GM19467 (cell line): ENCODE measurements around the gene MMAB.

ENCODE experiments used
- ATAC-seq: cut with Tn5 transposase; IDR thresholded peaks from one replicate; pipeline ENCODE4 v1.9.1; 2021; ENCODE audit warnings: mild to moderate bottlenecking, moderate library complexity; ENCODE audit not compliant: unreplicated experiment

Gene MMAB

GRCh38 chr12:109586385-109587296, 13.3 kb upstream of the MMAB start:
- ATAC-seq: no peak

- no peak for ATAC-seq
Measured at GRCh38 chr12:109583733-109584132, 10.4 kb upstream of the MMAB start.

DNA sequence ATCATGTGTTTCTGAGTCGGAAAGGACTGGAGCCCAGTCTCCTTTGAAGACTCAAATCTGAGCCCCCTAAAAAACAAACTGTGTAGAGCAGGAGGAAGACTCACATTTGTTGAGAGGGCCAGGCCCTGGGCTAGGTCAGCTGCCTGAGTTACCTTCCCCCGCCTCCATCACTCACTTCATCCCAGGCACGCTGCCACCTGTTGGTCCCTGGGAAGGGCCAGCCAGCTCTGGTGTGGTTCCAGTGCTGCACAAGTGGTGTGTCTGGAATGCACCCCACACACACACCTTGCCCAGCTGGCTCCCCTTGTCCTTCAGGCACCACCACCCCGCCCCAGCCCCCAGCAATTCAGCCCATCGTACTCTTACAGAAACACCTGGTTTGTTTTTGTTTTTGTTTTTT, 9.3 kb upstream of the MMAB start:
- no peak for ATAC-seq

GRCh38 chr12:109581856-109582255, 8.6 kb upstream of the MMAB start:
- ATAC-seq: no peak

- no peak for ATAC-seq
Measured at GRCh38 chr12:109581334-109581691, 8.0 kb upstream of the MMAB start.

GRCh38 chr12:109580684-109581333, 7.5 kb upstream of the MMAB start:
- no peak for ATAC-seq

GRCh38 chr12:109580272-109580671, 7.0 kb upstream of the MMAB start:
- ATAC-seq: no peak

- no peak for ATAC-seq
Measured at GRCh38 chr12:109579639-109580038, 6.3 kb upstream of the MMAB start.

- ATAC-seq: no peak
Measured at GRCh38 chr12:109578330-109578927, 5.1 kb upstream of the MMAB start.

GRCh38 chr12:109577311-109577710, 4.0 kb upstream of the MMAB start:
- ATAC-seq: no peak

DNA sequence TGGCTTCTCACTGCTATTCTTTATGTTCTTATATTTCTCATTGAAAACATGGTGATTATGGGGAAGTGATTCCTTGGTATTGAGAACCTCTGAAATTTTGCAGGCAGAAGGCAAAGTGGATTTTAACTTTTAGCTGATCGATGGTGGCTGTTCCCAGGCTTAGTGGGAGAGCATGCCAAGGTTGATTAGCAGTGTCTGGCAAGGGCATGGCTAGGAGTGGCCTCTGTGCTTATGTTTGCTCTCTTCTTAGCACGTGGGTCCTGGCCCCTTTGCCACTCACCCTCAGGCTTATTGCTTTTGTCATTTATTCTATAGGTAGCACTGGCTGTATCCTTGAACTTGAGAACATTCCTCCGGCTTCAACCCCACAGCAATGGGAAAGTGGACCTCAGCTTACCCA, 2.4 kb upstream of the MMAB start:
- ATAC-seq: no peak

- ATAC-seq: no peak
Measured at GRCh38 chr12:109573914-109574244, 575 bp upstream of the MMAB start.

DNA sequence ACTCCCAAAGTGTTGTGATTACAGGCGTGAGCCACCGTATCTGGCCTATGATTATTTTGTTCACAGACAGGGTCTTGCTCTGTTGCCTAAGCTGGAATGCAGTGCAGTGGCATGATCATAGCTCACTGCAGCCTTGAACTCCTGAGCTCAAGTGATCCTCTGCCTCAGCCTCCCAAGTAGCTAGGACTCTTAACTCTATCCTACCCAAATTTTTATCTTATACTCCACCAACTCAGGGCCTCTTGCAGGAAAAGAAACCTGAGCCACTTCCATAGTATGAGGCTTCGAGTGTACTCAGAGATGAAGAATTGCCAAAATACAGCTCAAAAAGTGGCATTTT, 828 bp downstream of the MMAB start:
- no peak for ATAC-seq

DNA sequence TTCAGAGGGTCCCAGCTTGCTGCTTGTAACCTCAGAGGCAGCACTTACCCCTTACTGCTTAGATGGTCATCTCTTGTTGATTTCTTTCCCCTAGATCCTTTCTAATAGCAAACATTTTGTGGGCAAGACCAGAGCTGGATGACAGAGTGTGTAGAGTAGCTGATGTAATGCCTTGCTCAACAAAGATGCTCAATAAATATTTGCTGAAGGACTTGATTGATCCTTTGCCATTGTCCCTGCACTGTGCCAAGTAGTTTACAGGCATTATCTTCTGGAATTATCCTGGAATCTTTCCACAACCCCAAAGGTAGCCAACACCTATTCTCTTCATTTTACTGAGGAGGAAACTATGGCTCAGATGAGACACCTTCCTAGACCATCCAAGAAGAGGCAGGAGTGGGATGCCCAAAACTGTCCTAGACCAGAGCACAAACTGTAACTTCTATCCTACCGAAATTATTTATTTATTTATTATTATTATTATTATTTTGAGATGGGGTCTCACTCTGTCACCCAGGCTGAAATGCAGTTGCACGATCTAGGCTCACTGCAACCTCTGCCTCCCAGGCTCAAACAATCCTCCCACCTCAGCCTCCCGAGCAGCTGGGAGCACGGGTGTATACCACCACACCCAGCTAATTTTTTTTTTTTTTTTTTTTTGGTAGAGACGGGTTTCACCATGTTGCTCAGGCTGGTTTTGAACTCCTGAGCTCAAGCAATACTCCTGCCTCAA, 1.4 kb downstream of the MMAB start:
- no peak for ATAC-seq

DNA sequence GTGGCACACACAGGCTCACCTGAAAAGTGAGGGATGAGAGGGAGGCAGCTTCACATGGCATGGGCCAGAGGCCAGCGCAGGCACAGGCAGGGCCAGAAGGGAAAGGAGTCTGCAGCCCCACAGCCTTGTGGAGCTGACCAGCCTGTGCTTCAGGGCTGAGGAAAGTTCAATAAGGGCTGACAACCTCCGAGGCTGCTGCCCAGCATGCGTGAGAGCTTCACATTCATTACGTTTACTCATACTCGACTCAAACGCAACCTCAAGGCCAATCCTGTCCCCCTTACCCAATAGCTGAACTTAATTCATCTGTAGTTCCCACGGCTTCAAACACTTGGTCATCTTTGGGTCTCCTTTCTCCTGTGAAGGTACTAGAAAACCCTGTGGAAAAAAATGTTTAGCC, 4.8 kb downstream of the MMAB start:
- no peak for ATAC-seq

GRCh38 chr12:109567967-109568366, 5.3 kb downstream of the MMAB start:
- ATAC-seq: no peak

DNA sequence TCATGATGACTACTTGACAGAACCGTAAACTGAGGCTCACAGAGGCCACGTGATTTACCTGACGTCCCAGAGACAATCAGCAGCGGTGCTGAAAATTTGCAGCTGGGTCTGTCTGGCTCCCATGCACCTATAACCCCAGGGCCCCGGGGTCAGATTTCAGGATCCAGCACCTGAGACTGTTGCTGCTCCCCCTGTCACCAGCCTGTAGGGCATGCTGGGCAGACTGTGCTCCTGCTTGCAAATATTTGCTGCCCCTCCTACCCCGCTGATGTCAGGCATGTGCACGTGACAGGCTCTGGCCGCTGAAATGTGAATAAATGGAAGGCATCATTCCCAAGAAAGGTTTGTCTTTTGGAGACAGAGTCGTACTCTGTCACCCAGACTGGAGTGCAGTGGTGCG, 6.0 kb downstream of the MMAB start:
- ATAC-seq: no peak

GRCh38 chr12:109566424-109566823, 6.9 kb downstream of the MMAB start:
- ATAC-seq: no peak

DNA sequence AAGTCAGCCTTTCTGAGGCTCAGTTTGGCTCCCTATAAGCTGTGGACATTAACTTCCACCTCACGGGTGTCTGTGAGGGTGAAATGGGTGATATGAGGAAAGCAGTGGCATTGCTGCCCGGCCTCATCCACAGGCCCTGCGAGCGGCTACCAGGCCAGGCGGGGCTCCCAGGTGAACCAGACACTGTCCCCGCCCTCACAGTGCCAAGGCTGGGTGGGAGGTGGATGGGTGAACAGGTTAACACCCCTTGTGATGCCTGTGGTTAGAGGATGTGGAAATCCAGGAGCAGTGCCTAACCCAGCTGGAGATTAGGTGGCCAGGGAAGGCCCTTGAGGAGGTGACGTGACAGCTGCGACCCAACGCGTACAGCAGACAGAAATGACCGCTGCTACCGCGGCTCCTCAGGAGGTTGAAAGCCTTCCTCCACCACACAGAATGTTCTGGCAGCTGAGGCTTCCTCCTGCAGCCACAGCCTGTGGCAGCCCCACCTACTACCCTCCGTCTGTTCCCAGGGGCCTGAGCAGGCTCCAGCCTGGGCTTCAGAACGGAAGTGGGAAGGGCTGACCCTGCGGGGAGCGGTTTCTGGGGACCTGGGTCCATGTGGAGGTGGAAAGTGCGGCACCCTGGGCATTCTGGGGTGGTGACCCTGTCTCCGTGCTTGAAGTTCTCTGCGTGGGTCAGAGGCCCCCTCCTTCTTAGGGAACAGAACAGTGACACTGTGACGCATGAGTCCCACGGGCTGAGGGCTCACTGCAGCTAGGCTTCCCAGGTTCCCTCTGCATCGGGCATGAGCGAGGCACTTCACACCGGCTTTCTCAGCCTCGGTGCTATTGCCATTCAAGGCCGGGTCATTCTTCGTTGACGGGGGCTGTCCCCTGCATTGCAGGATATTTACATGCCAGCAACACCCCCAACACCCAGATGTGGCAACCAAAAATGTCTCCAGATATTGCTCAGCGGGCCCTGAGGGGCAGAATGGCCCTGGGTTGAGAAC, 9.7 kb downstream of the MMAB start:
- ATAC-seq: no peak

- ATAC-seq: no peak
Measured at GRCh38 chr12:109562871-109563270, 10.4 kb downstream of the MMAB start.

DNA sequence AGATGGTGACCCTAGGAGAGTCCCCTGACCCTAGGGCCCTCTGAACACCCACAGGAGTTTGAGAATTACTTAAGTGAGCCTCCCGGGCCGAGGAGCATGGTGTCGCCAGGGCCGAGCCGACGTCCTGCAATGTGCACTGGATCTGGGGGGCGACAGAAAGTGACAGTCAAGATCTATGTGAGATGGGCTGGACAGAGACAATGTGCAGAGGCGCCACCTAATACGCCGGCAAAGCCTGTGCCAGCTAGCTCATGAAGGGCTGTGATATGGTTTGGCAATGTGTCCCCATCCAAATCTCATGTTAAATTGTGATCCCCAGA, 11.6 kb downstream of the MMAB start:
- ATAC-seq: no peak
